B cell (primary cell): ENCODE measurements around the gene POLD4. TPM values are rescaled to one million over a fixed set of nuclear protein-coding genes. Genes with fewer than 3 reads are reported as not detected.

Source experiments
- ATAC-seq: fragments of 200-7000 bp; cut with Tn5 transposase; one replicate; pipeline ENCODE4 v1.10.0; 2021; ENCODE audit warnings: low read depth, mild to moderate bottlenecking, moderate number of reproducible peaks, moderate library complexity
- CTCF ChIA-PET: fragments of 350-600 bp; sonication (Branson Sonifier 250); formaldehyde crosslinking; loops from one replicate; lab custom pipeline; 2021; ENCODE audit warnings: antibody characterized with exemption, inconsistent platforms; lab: Charles Lee
- POLR2A ChIA-PET: fragments of 350-600 bp; sonication (Branson Sonifier 250); formaldehyde crosslinking; loops from one replicate; lab custom pipeline; 2021; ENCODE audit warnings: antibody characterized with exemption; lab: Charles Lee
- DNase-seq: peaks from one replicate; pipeline ENCODE4 v3.0.0; 2013
- H2AFZ ChIP-seq: 2 replicates; pipeline ENCODE4 v1.6.1; 2012; ENCODE audit warnings: mild to moderate bottlenecking, low read depth, low read length; ENCODE audit not compliant: insufficient read depth, poor library complexity, severe bottlenecking
- H3K27ac ChIP-seq, 2 donors: 1 replicate in 1 of 2; 2 replicates in 1 of 2; pipeline ENCODE4 v1.5.1; 2012 to 2013; ENCODE audit warnings: low read length in 2 of 2, mild to moderate bottlenecking in 2 of 2, moderate library complexity in 1 of 2
- H3K27me3 ChIP-seq, 4 experiments: fragments of 200-600 bp in 1 of 4; sonication (generic) in 1 of 4; replicated peaks in 1 of 4; 1 replicate in 2 of 4; 2 replicates in 2 of 4; pipeline versions ENCODE4 v1.6.1 to v1.7.0; 2013 to 2016; ENCODE audit warnings: low read length in 3 of 4, mild to moderate bottlenecking in 2 of 4, mixed read lengths in 1 of 4, moderate library complexity in 1 of 4; ENCODE audit not compliant: insufficient read depth in 4 of 4, control insufficient read depth in 3 of 4; ENCODE audit errors: control extremely low read depth in 1 of 4
- H3K36me3 ChIP-seq, 2 experiments: replicated peaks in 1 of 2; 1 replicate in 1 of 2; 2 replicates in 1 of 2; pipeline versions ENCODE4 v1.6.1 to v1.7.1; 2013; ENCODE audit warnings: low read length in 1 of 2; ENCODE audit not compliant: insufficient read depth in 2 of 2, control insufficient read depth in 1 of 2; ENCODE audit errors: control extremely low read depth in 1 of 2, extremely low read depth in 1 of 2
- H3K4me1 ChIP-seq, 2 donors: fragments of 200-600 bp in 1 of 2; sonication (generic) in 1 of 2; 1 replicate in 1 of 2; 2 replicates in 1 of 2; pipeline versions ENCODE4 v1.5.1 to v1.6.1; 2013 to 2017; ENCODE audit warnings: low read length in 2 of 2; ENCODE audit not compliant: control insufficient read depth in 2 of 2, insufficient read depth in 2 of 2
- H3K4me2 ChIP-seq: replicated peaks from 2 replicates; pipeline ENCODE3; 2012; ENCODE audit warnings: mild to moderate bottlenecking, low read depth, low read length; ENCODE audit not compliant: poor library complexity, severe bottlenecking
- H3K4me3 ChIP-seq, 5 experiments: fragments of 200-600 bp in 1 of 5; sonication (generic) in 1 of 5; 1 replicate in 3 of 5; 2 replicates in 2 of 5; pipeline versions ENCODE4 v1.5.1 to v1.7.0; 2011 to 2016; ENCODE audit warnings: low read length in 4 of 5, mild to moderate bottlenecking in 4 of 5, low read depth in 2 of 5, control low read depth in 1 of 5, moderate library complexity in 1 of 5; ENCODE audit not compliant: insufficient read depth in 1 of 5; ENCODE audit errors: control extremely low read depth in 1 of 5, extremely low read depth in 1 of 5
- H3K79me2 ChIP-seq: fragments of 200-600 bp; sonication (generic); one replicate; pipeline ENCODE4 v1.6.0; 2016; ENCODE audit warnings: low read length; ENCODE audit not compliant: control insufficient read depth, insufficient read depth
- H3K9ac ChIP-seq: fragments of 200-600 bp; sonication (generic); 2 replicates; pipeline ENCODE4 v1.6.1; 2017; ENCODE audit warnings: mild to moderate bottlenecking, low read length, moderate library complexity
- H3K9me3 ChIP-seq, 3 donors: one replicate each; pipeline versions ENCODE4 v1.6.1 to v1.7.1; 2013; ENCODE audit warnings: low read length in 2 of 3; ENCODE audit not compliant: control insufficient read depth in 2 of 3, insufficient read depth in 1 of 3; ENCODE audit errors: control extremely low read depth in 1 of 3
- H4K20me1 ChIP-seq: 2 replicates; pipeline ENCODE4 v1.6.0; 2012; ENCODE audit warnings: mild to moderate bottlenecking, low read length; ENCODE audit not compliant: insufficient read depth, control insufficient read depth, poor library complexity, severe bottlenecking
- H3K27ac Mint-ChIP-seq: one replicate; pipeline ENCODE4 v1.8.0; 2021; ENCODE audit warnings: mixed read lengths
- H3K27me3 Mint-ChIP-seq: one replicate; pipeline ENCODE4 v1.8.0; 2021; ENCODE audit warnings: mixed read lengths
- H3K4me1 Mint-ChIP-seq: one replicate; pipeline ENCODE4 v1.8.0; 2021; ENCODE audit warnings: mixed read lengths
- H3K4me3 Mint-ChIP-seq: one replicate; pipeline ENCODE4 v1.8.0; 2021; ENCODE audit warnings: mixed read lengths
- H3K9me3 Mint-ChIP-seq: one replicate; pipeline ENCODE4 v1.8.0; 2022; ENCODE audit warnings: mixed read lengths; ENCODE audit not compliant: insufficient read depth
- EZH2 ChIP-seq: IDR thresholded peaks from 2 replicates; pipeline ENCODE4 v1.6.1; 2012; ENCODE audit warnings: borderline replicate concordance, low read depth, mild to moderate bottlenecking, moderate library complexity, low read length; ENCODE audit not compliant: insufficient read depth, poor library complexity, severe bottlenecking
- WGBS: methylation state at CpG from one replicate; pipeline ENCODE4 v1.1.5; 2013; ENCODE audit warnings: missing lambda C conversion rate; ENCODE audit not compliant: insufficient coverage; 5-methylcytosine and 5-hydroxymethylcytosine counted together
- intact Hi-C: fragments of 100-400 bp; cut with micrococcal nuclease; formaldehyde crosslinking; loops from one replicate; pipeline ENCODE4 v1.10.0; 2022
- polyA plus RNA-seq: library from polyadenylated mRNA; depleted of rRNA; stranded (reverse); fragments of >200 nt; gene quantifications from 2 replicates; pipeline ENCODE4 v1.2.3, GENCODE V29; 2012
- total RNA-seq, 2 donors: library from RNA; stranded (reverse); fragments of 120-200 nt in 1 of 2; gene quantifications; 1 replicate in 1 of 2; 2 replicates in 1 of 2; pipeline versions ENCODE4 v1.2.3 to v1.2.4, GENCODE V29; 2013 to 2022
- TF ChIP-seq, protein P1 (sequence below): fragments of 200-600 bp; IDR thresholded peaks from one replicate; pipeline ENCODE4 v1.8.0; 2022; ENCODE audit warnings: antibody characterized with exemption, mild to moderate bottlenecking

Gene POLD4
- total and polyA plus RNA-seq, 2 donors (not counting 1 experiment from before 2014, with no cell fraction given) = 210 to 559 TPM

DNA sequence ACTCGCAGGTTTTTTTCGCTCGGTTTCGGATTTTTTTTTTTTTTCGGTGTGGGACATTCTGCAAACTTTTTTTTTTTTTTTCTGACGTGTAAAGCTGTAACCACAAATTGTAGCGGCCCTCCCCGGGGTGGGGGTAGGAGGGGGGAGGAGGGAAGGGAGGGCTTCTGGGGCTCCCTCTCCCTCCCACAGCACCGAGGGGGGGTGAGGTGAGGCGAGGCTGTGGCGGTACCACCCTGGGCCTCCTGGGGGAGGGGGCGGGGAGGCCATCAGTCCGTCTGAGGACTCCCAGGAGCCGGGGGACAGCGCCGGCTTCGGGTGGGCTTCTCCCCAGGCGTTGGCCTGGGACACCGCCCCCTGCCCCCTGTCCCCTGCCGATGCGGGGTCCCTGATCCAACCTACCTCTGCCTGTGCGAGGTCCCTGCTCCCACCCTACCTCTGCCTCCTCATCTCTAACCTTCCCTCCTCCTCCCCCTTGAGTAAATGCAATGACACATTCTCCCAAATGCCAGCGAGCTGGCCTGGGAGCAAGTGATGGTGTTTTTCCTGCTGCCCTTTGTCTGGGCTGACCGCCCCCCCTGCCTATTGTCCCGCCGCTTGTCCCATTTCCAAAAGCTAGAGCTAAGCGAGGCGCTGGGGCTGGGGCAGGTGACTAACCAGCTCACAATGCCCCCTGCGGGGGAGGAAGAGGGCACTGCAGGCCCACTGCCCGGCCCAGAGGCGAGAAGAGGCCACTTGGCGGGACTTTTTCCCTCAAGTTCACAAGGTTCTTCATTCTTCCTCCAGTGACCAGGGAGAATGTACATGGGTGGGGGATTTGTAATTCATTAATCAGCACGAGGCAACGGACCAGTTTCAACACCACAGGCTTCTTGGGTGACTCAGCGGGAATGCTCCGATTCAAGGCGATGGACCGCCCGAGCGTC lies 20.6 kb upstream of the POLD4 start:
- Mint-ChIP-seq H3K27me3 (no peaks in the 10 kb centered on the region), H3K27ac (peak overlapping the region; percentile 98), H3K9me3 (no peaks in the 10 kb centered on the region), H3K4me3 (peak overlapping the region; percentile 94), H3K4me1 (peaks cover 52% of the 10 kb centered on the region)
- Histone ChIP-seq H3K9ac (peak overlapping the region; percentile 88), H3K4me3 (peak overlapping the region in 4 of 5 experiments; percentile 48 to 95 (median 76)), H2AFZ (peak overlapping the region; percentile 71), H3K79me2 (peaks cover 42% of the 10 kb centered on the region), H3K27me3 (no peaks in the 10 kb centered on the region), H3K27ac (peak overlapping the region; percentile 41 to 89), H3K4me1 (peaks cover 42 to 47% of the 10 kb centered on the region in 2 donors), H3K4me2 (peak overlapping the region; percentile 93), H3K36me3 (peaks cover 0 to 3% of the 10 kb centered on the region in 2 experiments), H3K9me3 (no peaks in the 10 kb centered on the region), H4K20me1 (peaks cover 34% of the 10 kb centered on the region)
- TF ChIP-seq, protein P1, sequence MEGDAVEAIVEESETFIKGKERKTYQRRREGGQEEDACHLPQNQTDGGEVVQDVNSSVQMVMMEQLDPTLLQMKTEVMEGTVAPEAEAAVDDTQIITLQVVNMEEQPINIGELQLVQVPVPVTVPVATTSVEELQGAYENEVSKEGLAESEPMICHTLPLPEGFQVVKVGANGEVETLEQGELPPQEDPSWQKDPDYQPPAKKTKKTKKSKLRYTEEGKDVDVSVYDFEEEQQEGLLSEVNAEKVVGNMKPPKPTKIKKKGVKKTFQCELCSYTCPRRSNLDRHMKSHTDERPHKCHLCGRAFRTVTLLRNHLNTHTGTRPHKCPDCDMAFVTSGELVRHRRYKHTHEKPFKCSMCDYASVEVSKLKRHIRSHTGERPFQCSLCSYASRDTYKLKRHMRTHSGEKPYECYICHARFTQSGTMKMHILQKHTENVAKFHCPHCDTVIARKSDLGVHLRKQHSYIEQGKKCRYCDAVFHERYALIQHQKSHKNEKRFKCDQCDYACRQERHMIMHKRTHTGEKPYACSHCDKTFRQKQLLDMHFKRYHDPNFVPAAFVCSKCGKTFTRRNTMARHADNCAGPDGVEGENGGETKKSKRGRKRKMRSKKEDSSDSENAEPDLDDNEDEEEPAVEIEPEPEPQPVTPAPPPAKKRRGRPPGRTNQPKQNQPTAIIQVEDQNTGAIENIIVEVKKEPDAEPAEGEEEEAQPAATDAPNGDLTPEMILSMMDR = peak; percentile 66
- TF ChIP-seq EZH2 = no peak
- peak; percentile 75 for ATAC-seq
- WGBS = 5% methylated on average over 29 of the region's 40 CpGs
- intact Hi-C loops = loop anchor here (1.0 kb wide), 4 partner anchors 7 to 134 kb away; partner anchors contain the start of genes CDK2AP2 and POLD4
- ChIA-PET POLR2A (interaction anchor here (0.6 to 14.2 kb wide), 31 partner anchors 7 to 1070 kb away, joined by 3 to 323 read pairs (median 6); partner anchors contain the start of genes ANKRD13D, POLD4, PPP1CA and PTPRCAP), CTCF (interaction anchor here (0.6 to 42.2 kb wide), 6 partner anchors 2 to 120 kb away, joined by 3 to 2379 read pairs (median 3); partner anchors contain the start of genes CLCF1, POLD4 and RAD9A)
- peak; percentile 90 for DNase-seq
